ENCODE measurements around the gene GOLGA6L10.
"Not testable (repeated sequence)": the region's sequence is repeated elsewhere in the genome, so short reads cannot be mapped to it uniquely, and the experiment has no call there.

Gene GOLGA6L10

GRCh38 chr15:82349375-82349774 is at the start of gene GOLGA6L10:
GOLGA6L10 (minus strand) TSS chr15:82349475; CDS start chr15:82349375, 100 bp downstream.
- not testable (repeated sequence) for DNase-seq (ENCODE audit: low spot score)

- peak; percentile 19 for DNase-seq (ENCODE audit: low spot score)
Measured at GRCh38 chr15:82398785-82399184, 49.5 kb upstream of the GOLGA6L10 start.

GRCh38 chr15:82397817-82398216 is 48.5 kb upstream of the GOLGA6L10 start:
- no peak for DNase-seq (ENCODE audit: low spot score)

DNA sequence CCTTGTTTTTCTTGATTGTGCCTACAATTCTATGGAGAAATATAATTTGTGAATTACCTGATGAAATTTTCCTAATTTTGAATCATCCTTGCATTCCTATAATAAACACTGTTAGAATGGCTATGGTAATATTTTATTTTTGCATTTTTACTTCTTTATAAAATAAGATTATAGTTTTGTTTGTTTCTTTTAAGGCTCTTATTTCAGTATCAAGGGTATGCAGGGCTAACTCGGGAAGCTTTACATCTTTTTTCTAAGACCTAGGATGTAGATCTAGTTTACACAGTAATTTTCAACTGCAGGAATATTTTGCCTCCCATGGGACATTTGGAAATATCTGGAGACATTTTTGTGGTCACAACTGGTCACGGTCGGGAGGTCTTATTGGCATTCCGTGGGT is 46.5 kb upstream of the GOLGA6L10 start:
- not testable (repeated sequence) for DNase-seq (ENCODE audit: low spot score)

DNA sequence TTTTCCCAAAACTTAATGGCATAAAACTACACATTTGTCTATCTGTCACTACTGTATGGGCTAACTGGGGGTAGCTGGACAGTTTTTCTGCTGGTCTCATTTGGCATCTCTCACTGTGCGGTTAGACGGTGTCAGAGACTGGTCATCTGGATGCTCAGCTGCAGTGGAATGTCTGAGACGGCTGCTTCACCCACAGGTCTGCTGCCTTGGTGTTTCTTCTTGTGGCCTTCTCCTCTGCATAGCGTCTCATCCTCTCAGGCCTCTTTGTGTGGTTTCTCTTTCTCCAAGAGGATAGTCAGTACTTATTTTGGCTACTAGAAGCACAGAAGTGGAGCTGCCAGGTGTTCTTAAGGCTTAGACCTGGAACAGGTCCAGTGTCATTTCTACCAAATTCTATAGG is 44.4 kb upstream of the GOLGA6L10 start:
- DNase-seq (ENCODE audit: low spot score) = no peak

DNA sequence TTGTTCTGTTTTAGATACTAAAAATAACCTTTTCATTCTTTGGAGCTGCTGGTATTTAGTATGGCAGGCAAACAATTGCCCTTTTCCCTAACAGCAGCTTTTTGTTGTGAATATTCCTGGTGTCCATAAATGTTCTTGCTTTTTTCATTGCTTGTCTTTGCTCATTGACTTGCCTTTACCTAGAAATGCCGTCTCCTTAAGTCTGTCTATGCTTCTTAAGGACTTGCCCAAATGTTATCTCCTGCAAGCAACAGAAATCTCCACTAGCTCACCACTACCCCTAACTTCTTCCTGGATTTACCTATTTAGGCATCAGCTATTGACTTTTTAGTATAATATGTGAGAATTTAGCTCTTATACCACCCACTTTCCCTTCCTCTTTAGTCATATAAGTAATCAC is 42.8 kb upstream of the GOLGA6L10 start:
- not testable (repeated sequence) for DNase-seq (ENCODE audit: low spot score)

DNA sequence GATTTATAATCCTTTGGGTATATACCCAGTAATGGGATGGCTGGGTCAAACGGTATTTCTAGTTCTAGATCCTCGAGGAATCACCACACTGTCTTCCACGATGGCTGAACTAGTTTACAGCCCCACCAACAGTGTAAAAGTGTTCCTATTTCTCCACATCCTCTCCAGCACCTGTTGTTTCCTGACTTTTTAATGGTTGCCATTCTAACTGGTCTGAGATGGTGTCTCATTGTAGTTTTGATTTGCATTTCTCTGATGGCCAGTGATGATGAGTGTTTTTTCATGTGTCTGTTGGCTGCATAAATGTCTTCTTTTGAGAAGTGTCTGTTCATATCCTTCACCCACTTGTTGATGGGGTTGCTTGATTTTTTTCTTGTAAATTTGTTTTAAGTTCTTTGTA is 40.9 kb upstream of the GOLGA6L10 start:
- not testable (repeated sequence) for DNase-seq (ENCODE audit: low spot score)

DNA sequence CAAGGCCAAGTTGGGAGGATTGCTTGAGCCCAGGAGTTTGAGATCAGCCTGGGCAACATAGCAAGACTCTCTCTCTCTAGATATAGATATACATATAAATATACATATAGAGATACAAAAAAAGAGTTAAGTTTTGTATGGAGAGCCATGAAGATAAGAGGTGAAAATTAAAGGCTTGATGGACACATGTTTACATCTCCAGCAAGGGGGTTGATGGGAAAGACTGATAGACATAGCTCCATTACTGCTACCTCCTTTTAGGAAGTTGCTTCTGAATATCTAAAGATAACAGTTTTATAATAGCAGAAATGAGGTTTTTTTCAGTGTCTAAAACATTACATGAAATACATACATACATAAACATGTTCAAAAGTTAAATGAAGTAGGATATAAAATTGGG is 37.9 kb upstream of the GOLGA6L10 start:
- DNase-seq (ENCODE audit: low spot score) = not testable (repeated sequence)

GRCh38 chr15:82381330-82381955 is 32.2 kb upstream of the GOLGA6L10 start:
- not testable (repeated sequence) for DNase-seq (ENCODE audit: low spot score)

GRCh38 chr15:82379552-82379951 is 30.3 kb upstream of the GOLGA6L10 start:
- not testable (repeated sequence) for DNase-seq (ENCODE audit: low spot score)

DNA sequence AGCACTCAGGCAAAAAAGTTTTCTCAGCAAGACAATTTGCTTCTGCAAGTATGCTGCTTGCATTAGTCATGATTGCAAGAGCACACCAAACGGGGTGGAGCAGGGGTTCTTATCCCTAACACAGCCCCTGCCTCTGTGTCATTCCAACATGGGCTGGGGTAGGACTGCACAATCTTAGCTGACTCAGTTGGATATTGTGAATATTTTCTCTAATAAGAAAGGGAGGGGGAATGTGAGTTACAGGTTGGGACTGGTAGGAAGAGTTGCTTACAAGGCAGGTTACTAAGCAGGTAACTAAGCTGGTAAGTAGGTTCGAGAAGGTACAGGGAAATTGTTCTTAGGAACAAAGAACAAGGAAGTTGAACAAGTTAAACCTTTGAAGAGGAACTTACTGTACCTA is 24.4 kb upstream of the GOLGA6L10 start:
- not testable (repeated sequence) for DNase-seq (ENCODE audit: low spot score)

DNA sequence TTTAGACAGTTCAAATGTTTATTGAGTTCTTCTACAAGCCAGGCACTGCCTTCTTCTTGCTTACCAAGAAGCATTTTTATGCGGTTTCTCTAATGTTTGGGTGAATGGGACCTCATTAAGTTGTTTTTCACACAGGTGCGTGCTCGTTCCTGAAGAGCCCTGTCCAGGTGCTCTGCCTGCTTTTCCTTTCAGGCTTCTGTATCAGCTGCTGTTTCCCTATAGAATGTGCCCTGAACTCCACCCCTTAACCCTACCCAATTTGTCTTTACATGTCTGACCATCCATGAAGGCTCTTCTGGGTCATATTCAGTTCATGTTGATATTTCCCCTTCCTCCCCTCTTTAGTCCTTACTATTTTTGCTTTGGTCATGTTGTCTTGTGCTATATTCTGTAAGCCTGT is 22.4 kb upstream of the GOLGA6L10 start:
- no peak for DNase-seq (ENCODE audit: low spot score)

- DNase-seq (ENCODE audit: low spot score) = not testable (repeated sequence)
Measured at GRCh38 chr15:82367790-82368189, 18.5 kb upstream of the GOLGA6L10 start.

GRCh38 chr15:82365692-82366323 is 16.5 kb upstream of the GOLGA6L10 start:
- not testable (repeated sequence) for DNase-seq (ENCODE audit: low spot score)

GRCh38 chr15:82364548-82364947 is 15.3 kb upstream of the GOLGA6L10 start:
- not testable (repeated sequence) for DNase-seq (ENCODE audit: low spot score)

- DNase-seq (ENCODE audit: low spot score) = not testable (repeated sequence)
Measured at GRCh38 chr15:82362790-82363189, 13.5 kb upstream of the GOLGA6L10 start.

DNA sequence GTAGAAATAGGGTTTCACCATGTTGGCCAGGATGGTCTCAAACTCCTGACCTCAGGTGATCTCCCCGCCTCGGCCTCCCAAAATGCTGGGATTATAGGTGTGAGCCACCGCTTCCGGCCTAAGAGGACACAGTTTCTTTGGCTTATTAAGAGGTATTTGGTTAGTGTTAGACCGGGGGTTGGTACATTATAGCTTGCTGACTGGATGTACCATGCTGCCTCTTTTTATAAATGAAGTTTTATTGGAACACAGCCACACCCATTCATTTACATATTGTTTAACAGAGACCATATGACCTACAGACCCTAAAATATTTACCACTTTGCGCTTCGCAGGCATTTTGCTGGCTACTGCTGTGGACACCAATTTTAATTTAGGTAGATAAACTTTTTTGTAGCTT is 11.3 kb upstream of the GOLGA6L10 start:
- not testable (repeated sequence) for DNase-seq (ENCODE audit: low spot score)

- not testable (repeated sequence) for DNase-seq (ENCODE audit: low spot score)
Measured at GRCh38 chr15:82355055-82355454, 5.8 kb upstream of the GOLGA6L10 start.

- not testable (repeated sequence) for DNase-seq (ENCODE audit: low spot score)
Measured at GRCh38 chr15:82354546-82354945, 5.3 kb upstream of the GOLGA6L10 start.

- DNase-seq (ENCODE audit: low spot score) = not testable (repeated sequence)
Measured at GRCh38 chr15:82347645-82348044, 1.6 kb downstream of the GOLGA6L10 start.

- not testable (repeated sequence) for DNase-seq (ENCODE audit: low spot score)
Measured at GRCh38 chr15:82345176-82345575, 4.1 kb downstream of the GOLGA6L10 start.

GRCh38 chr15:82344421-82344820 is 4.9 kb downstream of the GOLGA6L10 start:
- not testable (repeated sequence) for DNase-seq (ENCODE audit: low spot score)

GRCh38 chr15:82343851-82344250 is 5.4 kb downstream of the GOLGA6L10 start:
- DNase-seq (ENCODE audit: low spot score) = not testable (repeated sequence)
